Measurements from ENCODE around the gene SCAPER. TPM values are rescaled to one million over a fixed set of nuclear protein-coding genes. Genes with fewer than 3 reads are reported as not detected.
"Not testable (repeated sequence)": the region's sequence is repeated elsewhere in the genome, so short reads cannot be mapped to it uniquely, and the experiment has no call there.

SCAPER gene
- total RNA-seq, 3 donors from 2014 or later, result 19.5 to 49.8 (median 28.5) TPM

GRCh38 chr15:76512971-76513370 lies 392.2 kb downstream of the SCAPER start:
- no peak for TF ChIP-seq POLR2AphosphoS5 (IDR thresholded peaks at IDR 0.05)
- TF ChIP-seq POLR2A (IDR thresholded peaks at IDR 0.05), result no peak
- TF ChIP-seq CTCF (IDR thresholded peaks at IDR 0.05), result no peak
- no peaks in the 10 kb centered on the region for H3K9me3 ChIP-seq
- intact Hi-C loops (cut with DNase I; ENCODE audit: low total_unique reads), result no loop called here
- no peak overlapping the region for H3K4me3 ChIP-seq
- no peaks in the 10 kb centered on the region for H3K27me3 ChIP-seq
- H3K27ac ChIP-seq, result no peak overlapping the region
- DNase-seq (ENCODE audit: low spot score in 2 of 2), result no peak
- no peaks in the 10 kb centered on the region for H3K4me1 ChIP-seq
- H3K36me3 ChIP-seq, result no peaks in the 10 kb centered on the region

GRCh38 chr15:76510663-76511062 lies 394.5 kb downstream of the SCAPER start:
- H3K27me3 ChIP-seq; H3K4me3 ChIP-seq; H3K36me3 ChIP-seq; intact Hi-C loops (cut with DNase I; ENCODE audit: low total_unique reads); H3K4me1 ChIP-seq; H3K27ac ChIP-seq; H3K9me3 ChIP-seq; DNase-seq (ENCODE audit: low spot score in 2 of 2): not testable (repeated sequence)

- Histone ChIP-seq H3K9me3 (no peaks in the 10 kb centered on the region), H3K27ac (no peak overlapping the region), H3K36me3 (no peaks in the 10 kb centered on the region), H3K4me1 (no peaks in the 10 kb centered on the region), H3K27me3 (no peaks in the 10 kb centered on the region), H3K4me3 (no peak overlapping the region)
- intact Hi-C loops (cut with DNase I; ENCODE audit: low total_unique reads), result no loop called here
- no peak for TF ChIP-seq POLR2AphosphoS5 (IDR thresholded peaks at IDR 0.05)
- DNase-seq (ENCODE audit: low spot score in 2 of 2), result no peak
Measured at GRCh38 chr15:76503804-76504203, 401.3 kb downstream of the SCAPER start.

GRCh38 chr15:76503121-76503520 lies 402.0 kb downstream of the SCAPER start:
- Histone ChIP-seq H3K36me3 (no peaks in the 10 kb centered on the region), H3K27me3 (no peaks in the 10 kb centered on the region), H3K27ac (no peak overlapping the region), H3K9me3 (no peaks in the 10 kb centered on the region), H3K4me1 (no peaks in the 10 kb centered on the region), H3K4me3 (no peak overlapping the region)
- no peak for DNase-seq (ENCODE audit: low spot score in 2 of 2)
- intact Hi-C loops (cut with DNase I; ENCODE audit: low total_unique reads), result no loop called here
- TF ChIP-seq CTCF (IDR thresholded peaks at IDR 0.05) (no peak), POLR2AphosphoS5 (IDR thresholded peaks at IDR 0.05) (no peak), POLR2A (IDR thresholded peaks at IDR 0.05) (no peak)

GRCh38 chr15:76502678-76503077 lies 402.5 kb downstream of the SCAPER start:
- no peaks in the 10 kb centered on the region for H3K36me3 ChIP-seq
- H3K27me3 ChIP-seq, result no peaks in the 10 kb centered on the region
- no peak overlapping the region for H3K4me3 ChIP-seq
- DNase-seq (ENCODE audit: low spot score in 2 of 2), result no peak
- TF ChIP-seq POLR2AphosphoS5 (IDR thresholded peaks at IDR 0.05) (no peak), POLR2A (IDR thresholded peaks at IDR 0.05) (no peak), CTCF (IDR thresholded peaks at IDR 0.05) (no peak)
- H3K4me1 ChIP-seq, result no peaks in the 10 kb centered on the region
- no peak overlapping the region for H3K27ac ChIP-seq
- intact Hi-C loops (cut with DNase I; ENCODE audit: low total_unique reads), result no loop called here
- H3K9me3 ChIP-seq, result no peaks in the 10 kb centered on the region

- DNase-seq (ENCODE audit: low spot score in 2 of 2); H3K4me3 ChIP-seq; H3K4me1 ChIP-seq; intact Hi-C loops (cut with DNase I; ENCODE audit: low total_unique reads); H3K27me3 ChIP-seq; H3K36me3 ChIP-seq; H3K9me3 ChIP-seq; H3K27ac ChIP-seq: not testable (repeated sequence)
Measured at GRCh38 chr15:76502185-76502584, 403.0 kb downstream of the SCAPER start.

- DNase-seq (ENCODE audit: low spot score in 2 of 2), result no peak
- H3K27ac ChIP-seq, result no peak overlapping the region
- H3K9me3 ChIP-seq, result no peaks in the 10 kb centered on the region
- no peak overlapping the region for H3K4me3 ChIP-seq
- no peaks in the 10 kb centered on the region for H3K27me3 ChIP-seq
- no peaks in the 10 kb centered on the region for H3K36me3 ChIP-seq
- intact Hi-C loops (cut with DNase I; ENCODE audit: low total_unique reads), result no loop called here
- H3K4me1 ChIP-seq, result no peaks in the 10 kb centered on the region
- TF ChIP-seq CTCF (IDR thresholded peaks at IDR 0.05) (no peak), POLR2A (IDR thresholded peaks at IDR 0.05) (no peak), POLR2AphosphoS5 (IDR thresholded peaks at IDR 0.05) (no peak)
Measured at GRCh38 chr15:76501726-76502125, 403.4 kb downstream of the SCAPER start.

Measured in breast epithelium (tissue), 4 donors.